Measurements from ENCODE around the gene CXCL16. TPM values are rescaled to one million over a fixed set of nuclear protein-coding genes. Genes with fewer than 3 reads are reported as not detected.

The CXCL16 gene
- total and polyA plus RNA-seq, 8 donors = 14.2 to 147 (median 16.9) TPM

- Histone ChIP-seq H3K9me3 (no peaks in the 10 kb centered on the region), H3K4me1 (peaks cover 14 to 81% of the 10 kb centered on the region in 2 donors), H3K27me3 (peaks cover 0 to 3% of the 10 kb centered on the region in 2 donors), H3K27ac (peak overlapping the region; percentile 56 to 92), H3K4me3 (no peak overlapping the region), H3K36me3 (peaks cover 0 to 38% of the 10 kb centered on the region in 2 donors)
- ATAC-seq = no peak
- DNase-seq = no peak
- intact Hi-C loops (cut with DNase I) = no loop called here
- TF ChIP-seq CTCF (IDR thresholded peaks at IDR 0.05) = no peak
Measured at GRCh38 chr17:4734857-4735475, 4.8 kb downstream of the CXCL16 start.

GRCh38 chr17:4733073-4733531, 6.6 kb downstream of the CXCL16 start:
- H3K27me3 ChIP-seq = no peaks in the 10 kb centered on the region
- peak in 1 of 4 donors; percentile 68 for DNase-seq
- TF ChIP-seq CTCF (IDR thresholded peaks at IDR 0.05) = peak in 1 of 2 donors; percentile 40
- no peaks in the 10 kb centered on the region for H3K9me3 ChIP-seq
- no peak for ATAC-seq
- peaks cover 0 to 38% of the 10 kb centered on the region in 2 donors for H3K36me3 ChIP-seq
- H3K4me3 ChIP-seq = peak overlapping the region in 1 of 2 donors; percentile 16
- peak overlapping the region in 1 of 2 donors; percentile 92 for H3K27ac ChIP-seq
- intact Hi-C loops (cut with DNase I) = no loop called here
- H3K4me1 ChIP-seq = peaks cover 13 to 77% of the 10 kb centered on the region in 2 donors

- Histone ChIP-seq H3K27me3 (no peaks in the 10 kb centered on the region), H3K36me3 (peaks cover 0 to 7% of the 10 kb centered on the region in 2 donors), H3K4me1 (peaks cover 8 to 64% of the 10 kb centered on the region in 2 donors), H3K4me3 (no peak overlapping the region), H3K9me3 (no peaks in the 10 kb centered on the region), H3K27ac (peak overlapping the region; percentile 43 to 73)
- ATAC-seq = peak; percentile 5
- no peak for TF ChIP-seq CTCF (IDR thresholded peaks at IDR 0.05)
- intact Hi-C loops (cut with DNase I) = no loop called here
- DNase-seq = peak in 1 of 4 donors; percentile 73
Measured at GRCh38 chr17:4728124-4728523, 11.6 kb downstream of the CXCL16 start.

GRCh38 chr17:4725646-4726310, 13.9 kb downstream of the CXCL16 start:
- TF ChIP-seq CTCF (IDR thresholded peaks at IDR 0.05) = no peak
- peak overlapping the region; percentile 39 to 90 for H3K27ac ChIP-seq
- H3K27me3 ChIP-seq = no peaks in the 10 kb centered on the region
- H3K4me1 ChIP-seq = peaks cover 0 to 64% of the 10 kb centered on the region in 2 donors
- DNase-seq = no peak
- H3K9me3 ChIP-seq = no peaks in the 10 kb centered on the region
- intact Hi-C loops (cut with DNase I) = no loop called here
- peaks cover 0 to 12% of the 10 kb centered on the region in 2 donors for H3K36me3 ChIP-seq
- peak overlapping the region in 1 of 2 donors; percentile 10 for H3K4me3 ChIP-seq
- no peak for ATAC-seq

GRCh38 chr17:4724650-4725049, 15.1 kb downstream of the CXCL16 start:
- intact Hi-C loops (cut with DNase I) = no loop called here
- Histone ChIP-seq H3K4me3 (no peak overlapping the region), H3K36me3 (peaks cover 0 to 23% of the 10 kb centered on the region in 2 donors), H3K27ac (peak overlapping the region in 1 of 2 donors; percentile 90), H3K27me3 (no peaks in the 10 kb centered on the region), H3K4me1 (peaks cover 0 to 67% of the 10 kb centered on the region in 2 donors), H3K9me3 (no peaks in the 10 kb centered on the region)
- TF ChIP-seq CTCF (IDR thresholded peaks at IDR 0.05) = no peak
- DNase-seq (no peak), ATAC-seq (no peak)

All from left lung (tissue), 10 donors.